Fibroblast of mammary gland (primary cell): ENCODE results near the gene SLC22A4.

ENCODE experiments used
- DNase-seq: peaks from one replicate; pipeline ENCODE4 v3.0.0-alpha.2; 2010; ENCODE audit warnings: low read depth
- H3K4me3 ChIP-seq: 2 replicates; pipeline ENCODE4 v1.5.1; 2011; ENCODE audit warnings: low read depth, mild to moderate bottlenecking, low read length, moderate library complexity; ENCODE audit not compliant: control insufficient read depth
- TF ChIP-seq, protein P1 (sequence below): conservative IDR thresholded peaks from 2 replicates; pipeline ENCODE4 v1.5.1; 2011; ENCODE audit warnings: low read depth, low read length, inconsistent platforms; ENCODE audit not compliant: control insufficient read depth, insufficient read depth

Gene SLC22A4

DNA sequence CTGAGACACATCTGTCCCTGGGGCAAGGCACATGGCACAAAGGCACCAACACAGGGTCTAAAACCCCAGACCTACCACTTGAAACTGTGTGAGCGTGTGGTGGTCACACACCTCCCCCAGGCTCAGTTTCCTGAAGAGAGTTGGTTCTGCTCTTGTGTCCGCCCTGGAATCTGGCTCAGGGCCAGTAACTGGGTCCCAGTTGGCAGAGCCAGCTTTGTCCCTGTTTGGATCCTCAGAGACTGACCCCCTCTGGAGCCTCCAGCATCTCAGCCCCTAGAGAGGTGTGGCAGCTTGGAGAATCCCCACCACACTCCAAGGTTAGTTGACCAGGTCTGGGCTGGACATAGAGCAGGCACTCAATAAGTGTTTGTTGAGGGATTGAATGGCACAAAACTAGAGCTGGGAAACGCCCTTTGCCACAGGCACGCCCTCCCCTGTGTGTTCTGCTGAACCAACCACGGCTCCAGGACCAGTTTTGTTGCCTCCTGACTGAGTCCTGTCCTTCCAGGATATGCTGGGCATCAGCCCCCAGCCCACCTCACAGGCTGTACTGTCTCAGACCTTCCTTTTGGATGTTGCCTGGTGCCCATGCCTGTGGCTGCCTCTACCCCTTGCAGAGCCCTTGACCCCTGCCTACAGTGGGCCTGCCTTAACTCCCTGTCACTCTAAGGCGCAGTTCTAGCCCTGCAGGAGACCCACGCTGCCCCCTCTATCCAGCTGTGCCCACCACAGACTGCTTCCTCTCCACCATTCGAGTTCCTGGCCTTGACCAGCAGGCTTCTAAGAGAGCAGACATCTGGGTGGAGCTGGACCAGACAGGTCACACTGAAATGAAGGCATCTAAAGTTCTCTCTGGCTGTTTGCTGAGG is 40.5 kb upstream of the SLC22A4 start:
- TF ChIP-seq, protein P1, sequence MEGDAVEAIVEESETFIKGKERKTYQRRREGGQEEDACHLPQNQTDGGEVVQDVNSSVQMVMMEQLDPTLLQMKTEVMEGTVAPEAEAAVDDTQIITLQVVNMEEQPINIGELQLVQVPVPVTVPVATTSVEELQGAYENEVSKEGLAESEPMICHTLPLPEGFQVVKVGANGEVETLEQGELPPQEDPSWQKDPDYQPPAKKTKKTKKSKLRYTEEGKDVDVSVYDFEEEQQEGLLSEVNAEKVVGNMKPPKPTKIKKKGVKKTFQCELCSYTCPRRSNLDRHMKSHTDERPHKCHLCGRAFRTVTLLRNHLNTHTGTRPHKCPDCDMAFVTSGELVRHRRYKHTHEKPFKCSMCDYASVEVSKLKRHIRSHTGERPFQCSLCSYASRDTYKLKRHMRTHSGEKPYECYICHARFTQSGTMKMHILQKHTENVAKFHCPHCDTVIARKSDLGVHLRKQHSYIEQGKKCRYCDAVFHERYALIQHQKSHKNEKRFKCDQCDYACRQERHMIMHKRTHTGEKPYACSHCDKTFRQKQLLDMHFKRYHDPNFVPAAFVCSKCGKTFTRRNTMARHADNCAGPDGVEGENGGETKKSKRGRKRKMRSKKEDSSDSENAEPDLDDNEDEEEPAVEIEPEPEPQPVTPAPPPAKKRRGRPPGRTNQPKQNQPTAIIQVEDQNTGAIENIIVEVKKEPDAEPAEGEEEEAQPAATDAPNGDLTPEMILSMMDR = no peak
- H3K4me3 ChIP-seq = no peak overlapping the region
- no peak for DNase-seq

DNA sequence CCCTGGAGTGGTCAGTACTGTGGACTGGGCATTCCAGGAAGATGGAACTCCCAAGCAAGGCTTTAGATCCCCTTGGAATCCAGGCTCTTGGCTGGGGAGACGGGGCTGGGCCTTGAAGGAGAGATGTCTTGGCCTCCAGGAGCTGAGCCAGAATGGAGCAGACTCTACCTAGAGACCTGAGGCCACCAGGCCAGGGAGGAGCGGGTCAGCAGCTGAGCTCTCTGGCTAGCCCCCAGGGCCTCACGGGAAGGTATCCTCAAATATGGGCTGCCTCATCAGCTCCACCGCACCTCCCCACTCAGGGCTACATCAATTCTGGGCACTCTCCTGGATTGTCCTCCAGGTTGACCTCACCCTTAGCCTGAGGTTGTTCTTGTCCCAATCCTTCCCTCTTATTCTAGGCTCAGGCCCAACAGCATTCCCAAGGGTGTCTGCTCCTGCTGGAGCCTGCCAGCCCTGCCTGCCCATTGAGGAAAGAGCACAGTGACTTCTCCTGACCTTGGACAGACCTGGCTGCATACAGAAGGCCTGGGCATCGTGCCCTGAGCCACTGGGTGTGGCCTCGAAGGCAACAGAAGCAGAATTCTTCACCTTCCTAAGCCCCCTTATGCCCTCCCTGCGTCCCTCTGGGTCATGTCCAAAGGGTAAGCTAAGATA is 39.7 kb upstream of the SLC22A4 start:
- no peak overlapping the region for H3K4me3 ChIP-seq
- TF ChIP-seq, protein P1 = no peak
- no peak for DNase-seq

DNA sequence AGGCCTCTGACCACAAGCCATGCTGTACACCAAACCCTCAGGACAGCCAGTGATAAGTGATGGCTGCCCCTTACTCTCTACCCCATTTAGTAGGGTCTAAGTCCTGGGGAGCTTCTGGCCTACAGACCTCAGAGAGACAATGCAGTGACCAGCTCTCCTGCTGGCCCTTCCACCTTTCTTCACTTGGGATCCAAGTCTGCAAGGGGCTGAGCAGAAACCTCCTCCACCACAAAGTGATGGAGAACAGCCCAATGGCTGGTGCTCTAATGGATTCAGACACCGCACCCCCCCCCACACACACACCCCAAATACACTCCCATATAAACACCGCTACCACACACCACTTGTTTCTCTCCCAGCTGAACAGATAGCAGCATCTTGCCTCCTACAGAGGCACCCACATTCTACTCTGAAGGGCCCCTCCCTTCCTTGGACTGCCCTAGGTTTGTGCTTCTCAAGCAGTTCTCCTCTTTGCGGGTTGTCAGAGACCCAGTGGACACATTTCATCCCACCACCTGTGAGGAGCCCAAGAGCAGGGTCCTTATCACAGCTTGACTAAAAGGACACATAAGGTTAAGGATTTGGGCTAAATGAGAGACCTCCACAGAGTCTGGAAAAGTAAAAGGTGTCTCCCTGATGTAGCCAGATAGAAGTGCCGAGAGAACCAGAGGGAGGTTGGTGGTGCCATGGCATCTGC is 38.0 kb upstream of the SLC22A4 start:
- no peak for DNase-seq
- TF ChIP-seq, protein P1 = no peak
- H3K4me3 ChIP-seq = no peak overlapping the region

DNA sequence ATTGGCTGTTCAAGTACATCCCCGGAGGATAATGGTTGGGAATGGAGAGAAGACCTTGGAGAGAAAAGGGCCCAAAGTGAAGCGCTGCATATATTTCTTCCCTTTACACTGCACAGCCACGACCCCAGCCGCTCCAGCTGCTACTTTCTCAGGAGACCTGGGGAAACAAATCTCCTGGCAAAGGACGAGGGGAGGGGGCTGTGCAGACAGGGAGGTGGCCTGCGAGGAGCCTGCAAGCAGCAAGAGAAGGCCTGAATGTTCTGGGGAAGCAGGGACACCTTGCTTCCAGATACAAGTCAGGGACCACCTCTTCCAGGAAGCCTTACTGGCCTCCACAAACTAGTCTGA is 37.4 kb upstream of the SLC22A4 start:
- TF ChIP-seq, protein P1 = no peak
- DNase-seq = no peak
- H3K4me3 ChIP-seq = peak overlapping the region; percentile 74

DNA sequence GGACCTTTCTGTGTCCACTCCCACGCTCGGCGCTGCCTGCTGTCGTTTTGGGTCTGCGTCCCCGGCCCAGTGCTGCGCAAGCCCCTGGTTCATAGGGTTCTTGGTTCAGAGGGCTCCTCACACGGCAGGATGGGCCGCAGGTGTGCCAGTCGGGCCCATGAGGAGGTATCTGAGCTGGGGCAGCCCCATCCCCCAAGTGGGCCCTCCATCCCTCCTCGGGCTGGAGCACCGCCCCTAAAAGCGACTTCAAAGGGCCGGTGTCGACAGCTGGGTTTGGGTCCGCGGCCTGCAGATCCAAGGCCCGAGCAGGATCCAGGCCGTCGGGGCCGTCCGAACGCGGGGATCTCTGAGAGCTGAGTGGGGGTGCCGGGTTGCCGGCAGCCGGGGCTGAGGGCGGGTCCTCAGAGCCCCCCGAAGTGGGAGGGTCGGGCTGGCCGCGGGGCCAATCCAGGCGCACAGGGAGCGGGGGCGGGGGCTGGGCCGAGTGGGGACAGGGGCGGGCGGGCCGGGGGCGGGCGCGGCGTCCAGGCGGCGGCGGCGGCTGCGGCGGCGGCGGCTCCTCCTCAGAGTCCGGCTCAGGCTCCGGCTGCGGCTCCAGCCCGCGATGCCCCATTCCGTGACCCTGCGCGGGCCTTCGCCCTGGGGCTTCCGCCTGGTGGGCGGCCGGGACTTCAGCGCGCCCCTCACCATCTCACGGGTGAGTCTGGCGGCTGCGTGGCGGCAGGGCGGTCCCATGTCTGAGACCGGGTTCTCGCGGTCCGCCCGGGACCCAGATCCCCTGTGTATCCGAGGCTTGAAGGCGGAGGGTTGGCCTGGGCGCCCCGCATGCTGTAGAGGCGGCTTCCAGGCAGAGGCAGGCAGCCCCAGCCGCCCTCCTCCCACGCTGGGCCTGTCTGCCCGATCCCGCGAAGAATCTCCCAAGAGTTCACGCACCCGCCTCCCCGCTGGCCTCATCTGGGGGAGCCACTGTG is 36.8 kb upstream of the SLC22A4 start, which contains the start of gene PDLIM4:
TSS of gene PDLIM4 (plus strand) at position 566 of the 971 bp plus-strand sequence. CDS start at position 605, 39 bp downstream.
- H3K4me3 ChIP-seq = peak within 1 kb of the TSS; percentile 74
- TF ChIP-seq, protein P1 = no peak
- no peak for DNase-seq
